GM18519 (cell line): ENCODE data around the gene C15orf40.
"Not testable (repeated sequence)": the region's sequence is repeated elsewhere in the genome, so short reads cannot be mapped to it uniquely, and the experiment has no call there.

Experiments used
- ATAC-seq: cut with Tn5 transposase; IDR thresholded peaks from one replicate; pipeline ENCODE4 v1.9.1; 2021; ENCODE audit warnings: mild to moderate bottlenecking, moderate library complexity; ENCODE audit not compliant: unreplicated experiment, low FRiP score

Gene C15orf40

GRCh38 chr15:82958638-82959037 is 52.8 kb downstream of the C15orf40 start:
- ATAC-seq = no peak

- no peak for ATAC-seq
These were observed 59.0 kb downstream of the C15orf40 start, which contains the start of gene HOMER2 for GRCh38 chr15:82952158-82953081. HOMER2 (minus strand) TSS chr15:82952720; CDS start chr15:82952535, 185 bp downstream.

- no peak for ATAC-seq
These were observed 59.8 kb downstream of the C15orf40 start for GRCh38 chr15:82951472-82952157.

GRCh38 chr15:82950746-82951370 is 60.6 kb downstream of the C15orf40 start:
- ATAC-seq = no peak

- no peak for ATAC-seq
These were observed 61.1 kb downstream of the C15orf40 start for GRCh38 chr15:82950295-82950694.

- ATAC-seq = no peak
These were observed 65.2 kb downstream of the C15orf40 start for GRCh38 chr15:82946155-82946701.

GRCh38 chr15:82945326-82945725 is 66.1 kb downstream of the C15orf40 start:
- no peak for ATAC-seq

- ATAC-seq = no peak
These were observed 66.6 kb downstream of the C15orf40 start for GRCh38 chr15:82944821-82945220.

- ATAC-seq = no peak
These were observed 67.4 kb downstream of the C15orf40 start for GRCh38 chr15:82944056-82944455.

- ATAC-seq = no peak
These were observed 68.3 kb downstream of the C15orf40 start for GRCh38 chr15:82943176-82943575.

GRCh38 chr15:82942691-82943090 is 68.7 kb downstream of the C15orf40 start:
- no peak for ATAC-seq

GRCh38 chr15:82939678-82940077 is 71.8 kb downstream of the C15orf40 start:
- ATAC-seq = not testable (repeated sequence)
